ENCODE results near the gene MYRF. TPM values are rescaled to one million over a fixed set of nuclear protein-coding genes. Genes with fewer than 3 reads are reported as not detected.

Gene MYRF
- total RNA-seq, 4 donors from 2014 or later, result 0.24 to 2.8 (median 0.83) TPM

GRCh38 chr11:61826930-61827570 lies 74.6 kb downstream of the MYRF start:
- TF ChIP-seq CTCF (IDR thresholded peaks at IDR 0.05), result no peak
- no peak for TF ChIP-seq EP300 (IDR thresholded peaks at IDR 0.05)
- no peak for TF ChIP-seq POLR2A (IDR thresholded peaks at IDR 0.05)
- TF ChIP-seq POLR2AphosphoS5 (IDR thresholded peaks at IDR 0.05), result no peak
- DNase-seq (ENCODE audit: low spot score in 2 of 2), result no peak
- Histone ChIP-seq H3K27ac (peak overlapping the region; percentile 65), H3K27me3 (peaks cover 22% of the 10 kb centered on the region), H3K4me3 (peak overlapping the region; percentile 53), H3K36me3 (no peaks in the 10 kb centered on the region), H3K9me3 (no peaks in the 10 kb centered on the region), H3K4me1 (peaks cover 35% of the 10 kb centered on the region)
- WGBS, result 50% methylated on average over 20 of the region's 23 CpGs

GRCh38 chr11:61827571-61828378 lies 75.3 kb downstream of the MYRF start, which contains the start of gene FADS2:
FADS2 (plus strand) TSS chr11:61828300; CDS start chr11:61828391, 91 bp downstream.
- Histone ChIP-seq H3K36me3 (no peaks in the 10 kb centered on the region), H3K9me3 (no peaks in the 10 kb centered on the region), H3K27ac (peak within 1 kb of the TSS; percentile 70), H3K27me3 (peaks cover 22% of the 10 kb centered on the region), H3K4me1 (peaks cover 35% of the 10 kb centered on the region), H3K4me3 (peak within 1 kb of the TSS; percentile 53)
- TF ChIP-seq POLR2A (IDR thresholded peaks at IDR 0.05), result no peak
- no peak for TF ChIP-seq EP300 (IDR thresholded peaks at IDR 0.05)
- no peak for TF ChIP-seq CTCF (IDR thresholded peaks at IDR 0.05)
- no peak for TF ChIP-seq POLR2AphosphoS5 (IDR thresholded peaks at IDR 0.05)
- 1% methylated on average over 32 of the region's 83 CpGs for WGBS
- peak; percentile 77 to 94 for DNase-seq (ENCODE audit: low spot score in 2 of 2)

GRCh38 chr11:61828379-61828628 lies 75.9 kb downstream of the MYRF start:
- 1% methylated on average over 10 of the region's 16 CpGs for WGBS
- H3K36me3 ChIP-seq, result no peaks in the 10 kb centered on the region
- DNase-seq (ENCODE audit: low spot score in 2 of 2), result no peak
- H3K27me3 ChIP-seq, result peaks cover 22% of the 10 kb centered on the region
- peak overlapping the region; percentile 70 for H3K27ac ChIP-seq
- H3K4me3 ChIP-seq, result peak overlapping the region; percentile 53
- peaks cover 35% of the 10 kb centered on the region for H3K4me1 ChIP-seq
- no peaks in the 10 kb centered on the region for H3K9me3 ChIP-seq
- TF ChIP-seq CTCF (IDR thresholded peaks at IDR 0.05) (no peak), POLR2A (IDR thresholded peaks at IDR 0.05) (no peak), POLR2AphosphoS5 (IDR thresholded peaks at IDR 0.05) (no peak), EP300 (IDR thresholded peaks at IDR 0.05) (no peak)

GRCh38 chr11:61828629-61829407 lies 76.4 kb downstream of the MYRF start:
- 23% methylated on average over 6 of the region's 55 CpGs for WGBS
- Histone ChIP-seq H3K36me3 (no peaks in the 10 kb centered on the region), H3K27ac (peak overlapping the region; percentile 70), H3K4me1 (peaks cover 35% of the 10 kb centered on the region), H3K9me3 (no peaks in the 10 kb centered on the region), H3K27me3 (peaks cover 22% of the 10 kb centered on the region), H3K4me3 (peak overlapping the region; percentile 53)
- TF ChIP-seq POLR2A (IDR thresholded peaks at IDR 0.05), result no peak
- no peak for TF ChIP-seq POLR2AphosphoS5 (IDR thresholded peaks at IDR 0.05)
- no peak for TF ChIP-seq EP300 (IDR thresholded peaks at IDR 0.05)
- peak in 1 of 2 donors; percentile 15 for TF ChIP-seq CTCF (IDR thresholded peaks at IDR 0.05)
- no peak for DNase-seq (ENCODE audit: low spot score in 2 of 2)

- DNase-seq (ENCODE audit: low spot score in 2 of 2), result no peak
- Histone ChIP-seq H3K4me3 (peak overlapping the region; percentile 53), H3K9me3 (no peaks in the 10 kb centered on the region), H3K4me1 (peaks cover 45% of the 10 kb centered on the region), H3K27me3 (peaks cover 22% of the 10 kb centered on the region), H3K36me3 (no peaks in the 10 kb centered on the region), H3K27ac (peak overlapping the region; percentile 70)
- TF ChIP-seq POLR2A (IDR thresholded peaks at IDR 0.05) (no peak), POLR2AphosphoS5 (IDR thresholded peaks at IDR 0.05) (no peak), CTCF (IDR thresholded peaks at IDR 0.05) (no peak), EP300 (IDR thresholded peaks at IDR 0.05) (no peak)
- WGBS, result 88% methylated on average over 4 of the region's 4 CpGs
Measured at GRCh38 chr11:61829806-61830205, 77.4 kb downstream of the MYRF start.
